EL (cell line): ENCODE data around the gene PRPF39.
A peak's percentile ranks its signal among the peaks of the same experiment; 100 is the strongest.

Experiments
- DNase-seq: peaks from one replicate; pipeline ENCODE4 v3.0.0-alpha.2; 2016

The PRPF39 gene

DNA sequence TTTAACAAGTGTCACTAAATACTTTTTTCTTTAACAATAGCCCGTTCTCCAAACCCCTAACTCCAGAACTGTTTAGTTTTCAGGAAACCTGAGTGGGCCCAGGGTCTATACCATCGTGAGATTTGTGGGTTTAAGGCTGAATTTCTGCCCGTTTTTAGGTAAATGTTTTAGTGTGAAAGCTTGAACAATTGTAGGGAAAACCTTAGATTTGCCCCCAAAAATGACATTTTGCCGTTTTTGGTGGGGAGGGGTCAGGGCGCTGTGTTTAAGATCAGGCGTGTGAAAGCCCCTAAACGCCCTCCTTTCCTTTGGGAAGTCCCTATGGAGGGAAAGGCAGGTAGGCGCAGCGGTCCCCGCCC, 320 bp upstream of the PRPF39 start:
- no peak for DNase-seq

DNA sequence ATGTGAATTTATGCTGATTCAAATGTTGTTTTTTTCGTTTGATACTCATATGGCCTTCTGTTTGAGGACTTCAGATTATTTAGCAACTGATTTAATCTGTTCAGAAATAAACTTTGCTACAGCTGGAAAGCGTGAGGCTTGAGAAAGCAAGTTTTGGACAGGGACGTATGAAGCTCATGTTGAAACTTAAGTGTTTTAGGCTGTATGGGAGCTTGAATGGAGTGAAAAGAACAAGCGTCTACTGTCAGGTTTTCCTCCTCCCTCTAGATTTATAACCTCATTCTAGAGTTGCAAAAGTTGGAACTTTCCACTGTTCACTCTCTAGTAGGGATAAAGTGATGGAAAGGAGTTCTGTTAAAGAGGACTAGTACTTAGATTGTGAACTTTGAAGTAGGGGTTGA, 1.0 kb downstream of the PRPF39 start:
- peak; percentile 19 for DNase-seq

DNA sequence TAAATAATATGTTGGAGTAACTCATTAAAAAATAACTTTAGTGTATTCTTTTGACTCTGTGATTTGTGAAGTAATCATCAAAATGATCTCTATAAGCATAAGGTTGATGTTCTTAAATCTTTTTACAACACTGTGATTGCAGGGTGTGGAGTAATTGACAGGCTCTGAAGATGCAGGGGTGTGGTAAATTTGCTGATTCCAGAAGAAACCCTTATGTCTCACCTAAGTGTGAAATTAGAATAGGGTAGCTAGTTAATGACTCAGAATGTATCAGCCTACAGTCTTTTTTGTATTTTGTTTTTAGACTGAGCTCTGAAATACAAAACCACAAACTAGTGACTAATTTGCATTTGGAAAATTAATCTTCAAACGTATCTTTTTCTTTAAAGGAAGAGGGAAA, 5.9 kb downstream of the PRPF39 start:
- DNase-seq = peak; percentile 49

DNA sequence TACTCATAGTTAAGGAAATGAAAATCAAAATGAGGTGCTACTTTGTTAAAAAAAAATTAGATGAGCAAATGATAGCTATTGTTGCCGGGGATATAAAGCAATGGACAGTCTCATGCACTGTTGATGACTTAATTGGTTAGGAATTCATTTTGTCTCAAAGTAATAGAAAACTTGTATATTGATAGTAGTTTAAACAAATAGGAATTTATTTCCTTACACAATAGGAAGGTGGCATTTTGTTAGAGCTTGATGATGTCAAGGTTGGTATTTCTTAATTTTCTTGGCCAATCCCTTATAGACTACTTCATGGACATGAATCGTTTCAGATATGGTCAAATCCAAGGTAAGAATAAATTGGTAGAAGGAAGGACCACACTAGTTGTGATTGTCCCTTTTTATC, 7.8 kb downstream of the PRPF39 start:
- DNase-seq = peak; percentile 61

GRCh38 chr14:45094275-45094674, 10.4 kb downstream of the PRPF39 start:
- no peak for DNase-seq

DNA sequence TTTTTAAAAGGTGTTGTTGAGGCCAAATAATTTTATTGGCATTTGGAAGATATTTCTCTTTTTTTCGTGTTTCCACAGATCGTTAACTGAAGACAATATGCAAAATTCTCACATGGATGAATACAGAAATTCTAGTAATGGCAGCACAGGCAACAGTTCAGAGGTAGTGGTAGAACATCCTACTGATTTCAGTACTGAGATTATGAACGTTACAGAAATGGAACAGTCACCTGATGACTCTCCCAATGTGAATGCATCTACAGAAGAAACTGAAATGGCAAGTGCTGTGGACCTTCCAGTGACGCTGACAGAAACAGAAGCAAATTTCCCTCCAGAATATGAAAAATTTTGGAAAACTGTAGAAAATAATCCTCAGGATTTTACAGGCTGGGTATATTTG, 11.2 kb downstream of the PRPF39 start:
- no peak for DNase-seq

DNA sequence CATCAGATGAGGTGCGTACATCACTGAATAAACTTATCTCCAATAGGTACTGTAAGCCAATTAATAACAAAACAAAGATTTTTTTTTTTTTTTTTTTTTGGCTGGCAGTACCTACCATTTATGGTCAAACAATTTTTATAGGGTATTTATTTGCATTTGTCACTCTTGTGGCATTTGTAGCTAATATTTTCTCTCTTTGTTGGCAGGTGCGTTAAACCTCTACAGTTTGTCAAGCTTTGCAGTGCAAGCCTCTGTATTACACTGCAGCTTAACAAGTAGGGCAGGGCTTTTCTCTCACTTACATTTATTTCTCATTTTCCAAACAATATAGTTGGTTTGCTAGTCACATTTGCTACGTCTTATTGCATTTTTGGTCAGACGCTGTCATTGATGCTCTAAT, 12.3 kb downstream of the PRPF39 start:
- DNase-seq = no peak

- DNase-seq = no peak
Observed at GRCh38 chr14:45103806-45104205, 19.9 kb downstream of the PRPF39 start.

- DNase-seq = no peak
Observed at GRCh38 chr14:45104561-45104960, 20.6 kb downstream of the PRPF39 start.

- peak; percentile 26 for DNase-seq
Observed at GRCh38 chr14:45112896-45113781, 29.2 kb downstream of the PRPF39 start.

- DNase-seq = no peak
Observed at GRCh38 chr14:45114327-45114726, 30.4 kb downstream of the PRPF39 start.

- no peak for DNase-seq
Observed at GRCh38 chr14:45118594-45118993, 34.7 kb downstream of the PRPF39 start.

DNA sequence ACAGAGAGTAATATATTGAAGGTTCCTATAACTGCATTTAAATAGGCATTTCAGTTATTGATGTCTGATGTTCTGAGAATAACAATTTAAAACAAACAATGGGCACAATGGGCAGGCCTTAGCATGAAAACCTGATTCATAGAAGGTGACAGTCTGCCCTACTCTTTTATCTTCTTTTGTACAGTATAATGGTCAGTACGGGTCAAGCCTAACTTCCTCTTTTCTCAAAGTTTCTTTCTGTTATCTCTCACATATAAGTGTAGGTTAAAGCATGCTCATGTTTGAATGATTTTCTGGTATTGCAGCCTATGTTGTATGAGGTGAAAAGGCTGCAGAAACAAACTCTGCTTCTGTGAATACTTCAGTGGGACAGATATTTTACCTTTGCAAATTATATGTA, 36.2 kb downstream of the PRPF39 start:
- no peak for DNase-seq

- DNase-seq = no peak
Observed at GRCh38 chr14:45123271-45123670, 39.4 kb downstream of the PRPF39 start.

DNA sequence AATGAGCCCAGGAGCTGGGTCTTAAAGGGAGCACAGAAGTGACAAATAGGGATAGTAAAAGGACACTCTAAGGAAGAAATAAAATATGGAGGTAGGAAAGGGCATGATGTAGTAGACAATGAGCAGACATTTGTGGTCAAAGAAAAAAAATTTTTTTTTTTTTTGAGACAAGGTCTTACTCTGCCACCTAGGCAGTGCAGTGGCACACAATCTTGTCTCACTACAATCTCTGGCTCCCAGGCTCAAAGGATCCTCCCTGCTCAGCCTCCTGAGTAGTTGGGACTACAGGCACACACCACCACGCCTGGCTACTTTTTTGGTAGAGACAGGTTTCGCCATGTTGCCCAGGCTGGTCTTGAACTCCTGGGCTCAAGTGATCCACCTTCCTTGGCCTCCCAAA, 41.8 kb downstream of the PRPF39 start:
- DNase-seq = no peak

DNA sequence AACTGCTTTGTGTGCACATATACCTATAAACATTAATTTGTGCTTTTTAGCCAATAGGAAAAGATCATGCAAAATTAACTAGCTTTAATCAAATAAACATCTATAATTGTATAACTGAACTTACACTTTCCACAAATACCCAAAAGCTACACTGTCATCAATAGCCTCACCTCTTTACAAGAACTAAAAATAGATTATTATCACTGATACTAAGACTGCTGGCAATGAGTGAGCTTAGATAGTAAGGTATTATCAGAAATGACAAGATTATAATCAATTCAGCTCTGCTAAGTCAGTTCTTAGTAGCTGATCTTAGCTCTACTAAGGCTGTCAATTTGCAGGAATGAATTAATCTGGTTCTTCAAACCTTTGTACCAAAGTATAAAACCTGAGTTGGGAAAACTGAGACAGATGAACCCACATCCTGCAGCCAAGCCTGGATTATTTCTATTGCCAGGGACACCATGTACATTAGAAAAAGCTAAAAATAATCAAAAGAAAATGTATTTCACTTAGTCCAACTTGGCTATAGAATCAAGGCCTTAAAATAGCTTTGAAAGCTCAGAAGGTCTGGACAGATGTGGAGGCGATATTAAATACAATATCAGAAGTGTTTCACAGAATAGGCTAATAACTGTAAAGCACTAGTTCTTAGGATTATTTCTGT, 45.2 kb downstream of the PRPF39 start:
- no peak for DNase-seq

DNA sequence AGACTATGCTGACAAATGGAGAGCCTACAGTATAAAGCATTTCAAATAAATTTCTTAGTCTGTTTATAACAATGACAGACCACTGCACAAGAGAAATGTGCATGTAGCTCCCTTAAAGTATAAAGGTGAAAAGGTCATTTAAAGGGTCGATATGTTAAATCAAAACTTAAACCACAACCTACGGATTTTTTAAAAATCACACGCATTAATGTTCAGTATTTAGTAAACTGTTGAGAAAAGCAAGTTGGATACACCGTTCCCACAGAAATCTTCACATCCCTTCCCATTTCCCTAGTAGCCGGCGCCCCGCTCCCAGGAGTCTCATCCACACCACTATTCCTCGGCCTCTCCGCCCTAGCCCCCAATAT, 49.8 kb downstream of the PRPF39 start:
- no peak for DNase-seq

DNA sequence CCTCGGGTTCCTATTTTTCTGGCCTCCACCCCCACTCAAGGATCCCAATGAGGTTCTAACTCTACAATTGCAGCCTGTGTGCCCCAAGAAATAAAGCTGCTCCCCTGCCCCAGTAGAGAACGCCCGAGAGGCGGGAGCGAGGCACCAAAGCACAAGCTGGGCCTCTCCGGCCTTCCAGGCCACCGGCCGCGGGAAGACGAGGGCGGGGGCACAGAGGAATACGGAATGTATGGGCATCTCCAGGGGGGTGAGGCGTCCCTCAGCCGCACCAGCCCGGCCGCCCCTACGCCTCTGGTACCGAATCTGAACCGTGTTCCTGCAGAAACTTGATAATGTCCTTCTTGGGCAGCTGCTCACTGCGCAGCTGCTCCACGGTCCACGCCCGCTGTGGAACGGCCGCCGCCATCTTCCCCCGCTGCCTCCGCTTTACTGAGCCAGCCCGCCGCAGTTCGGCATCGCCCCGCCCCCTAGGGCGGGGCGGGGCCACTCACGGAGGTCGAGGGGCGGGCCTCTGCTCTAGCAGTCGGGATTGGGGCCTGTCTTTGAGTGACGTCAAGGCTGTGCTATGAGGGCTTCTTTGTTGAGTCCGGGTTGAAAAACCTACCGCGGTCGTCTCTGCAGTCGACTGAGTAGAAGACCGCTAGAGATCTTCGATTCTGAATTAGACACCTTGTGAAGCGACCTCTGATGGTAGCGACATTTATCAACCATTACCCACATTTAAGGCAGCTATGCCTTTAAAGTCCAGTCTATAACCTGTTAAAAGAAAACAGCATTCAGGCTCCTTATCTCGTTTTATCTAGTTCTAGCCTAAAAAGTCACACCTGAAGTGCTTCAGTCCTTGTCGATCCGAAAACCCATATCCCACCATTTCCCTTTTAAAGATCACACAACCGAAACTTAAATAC, 50.4 kb downstream of the PRPF39 start, which contains the start of gene FKBP3:
TSS of gene FKBP3 (minus strand) at position 431 of the 908 bp plus-strand sequence. CDS start at position 406, 25 bp downstream.
- DNase-seq = peak; percentile 99

- DNase-seq = peak; percentile 25
Observed at GRCh38 chr14:45135156-45135555, 51.2 kb downstream of the PRPF39 start.

GRCh38 chr14:45135659-45136395, 51.9 kb downstream of the PRPF39 start, which contains the start of gene FANCM:
FANCM (plus strand) TSS chr14:45135930; CDS start chr14:45136032, 102 bp downstream.
- DNase-seq = peak; percentile 99

GRCh38 chr14:45136399-45136798, 52.5 kb downstream of the PRPF39 start:
- DNase-seq = no peak

DNA sequence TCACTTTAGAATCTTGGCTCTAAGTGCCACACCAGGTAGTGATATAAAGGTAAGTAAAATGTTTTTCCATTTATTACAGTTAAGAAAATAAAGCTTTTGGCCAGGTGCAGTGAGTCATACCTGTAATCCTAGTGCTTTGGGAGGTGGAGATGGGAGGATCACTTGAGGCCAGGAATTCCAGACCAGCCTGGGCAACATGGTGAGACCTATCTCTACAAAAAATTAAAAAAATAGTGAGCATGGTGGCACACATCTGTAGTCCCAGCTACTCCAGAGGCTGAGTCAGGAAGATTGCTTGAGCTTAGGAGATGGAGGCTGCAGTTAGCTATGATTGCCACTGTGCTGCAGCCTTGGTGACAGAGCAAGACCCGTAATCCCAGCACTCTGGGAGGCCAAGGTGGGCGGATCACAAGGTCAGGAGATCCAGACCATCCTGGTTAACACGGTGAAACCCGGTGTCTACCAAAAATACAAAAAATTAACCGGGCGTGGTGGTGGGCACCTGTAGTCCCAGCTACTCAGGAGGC, 56.8 kb downstream of the PRPF39 start:
- no peak for DNase-seq
